Activated CD8-positive, alpha-beta memory T cell treated with anti-CD3 and anti-CD28 coated beads, Interleukin-2, amount 50 U/mL, for 24 hours (primary cell): ENCODE measurements around the gene PGP.

ENCODE experiments used
- DNase-seq: peaks from one replicate; pipeline ENCODE4 v3.0.0-alpha.2; 2020; ENCODE audit errors: extremely low read depth

The PGP gene

DNA sequence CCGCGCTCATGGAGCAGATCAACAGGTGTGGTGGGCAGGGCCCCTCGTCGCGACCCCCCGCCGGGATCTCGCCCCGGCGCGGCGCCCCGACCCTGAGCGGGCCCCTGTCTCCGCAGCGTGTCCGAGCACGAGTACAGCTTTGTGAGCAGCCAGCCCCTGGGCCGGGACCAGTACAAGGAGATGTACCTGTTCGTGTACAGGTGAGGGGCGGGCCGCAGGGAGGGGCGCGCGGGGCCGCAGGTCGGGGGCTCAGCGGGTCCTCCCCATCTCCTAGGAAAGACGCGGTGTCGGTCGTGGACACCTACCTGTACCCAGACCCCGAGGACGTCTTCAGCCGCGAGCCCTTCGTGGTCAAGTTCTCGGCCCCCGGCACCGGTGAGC, 22.5 kb upstream of the PGP start:
- DNase-seq = no peak

GRCh38 chr16:2236337-2237101, 21.9 kb upstream of the PGP start, which contains the start of gene DNASE1L2:
DNASE1L2 (plus strand) TSS chr16:2236444; CDS start chr16:2236817, 373 bp downstream.
- DNase-seq = no peak

- no peak for DNase-seq
Observed at GRCh38 chr16:2235695-2236336, 21.2 kb upstream of the PGP start.

DNA sequence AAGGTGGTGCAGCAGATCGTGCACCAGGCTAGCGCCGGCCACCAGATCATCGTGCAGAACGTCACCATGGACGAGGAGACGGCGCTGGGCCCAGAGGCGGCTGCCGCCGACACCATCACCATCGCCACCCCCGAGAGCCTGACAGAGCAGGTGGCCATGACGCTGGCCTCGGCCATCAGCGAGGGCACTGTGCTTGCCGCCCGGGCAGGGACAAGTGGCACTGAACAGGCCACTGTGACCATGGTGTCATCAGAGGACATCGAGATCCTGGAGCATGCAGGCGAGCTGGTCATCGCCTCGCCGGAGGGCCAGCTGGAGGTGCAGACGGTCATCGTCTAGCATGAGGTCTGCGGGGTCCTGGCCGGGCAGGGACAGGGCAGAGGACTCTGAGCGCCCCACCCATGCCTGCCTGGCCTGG, 20.6 kb upstream of the PGP start:
- no peak for DNase-seq

DNA sequence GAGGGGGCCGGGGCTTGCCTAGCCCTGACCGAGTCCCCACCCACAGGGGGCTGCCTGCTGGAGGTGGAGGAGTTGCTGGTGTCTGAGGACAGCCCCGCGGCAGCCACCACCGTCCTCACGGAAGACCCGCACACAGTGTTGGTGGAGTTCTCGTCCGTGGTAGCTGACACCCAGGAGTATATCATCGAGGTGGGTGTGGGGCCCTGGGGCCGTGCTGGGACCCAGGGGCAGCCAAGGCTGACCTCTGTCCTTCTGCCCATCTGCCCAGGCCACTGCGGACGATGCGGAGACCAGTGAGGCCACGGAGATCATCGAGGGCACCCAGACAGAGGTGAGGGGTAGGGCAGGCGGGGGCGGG, 20.2 kb upstream of the PGP start:
- no peak for DNase-seq

- no peak for DNase-seq
Observed at GRCh38 chr16:2233872-2234812, 19.5 kb upstream of the PGP start.

- no peak for DNase-seq
Observed at GRCh38 chr16:2233046-2233775, 18.6 kb upstream of the PGP start.

DNA sequence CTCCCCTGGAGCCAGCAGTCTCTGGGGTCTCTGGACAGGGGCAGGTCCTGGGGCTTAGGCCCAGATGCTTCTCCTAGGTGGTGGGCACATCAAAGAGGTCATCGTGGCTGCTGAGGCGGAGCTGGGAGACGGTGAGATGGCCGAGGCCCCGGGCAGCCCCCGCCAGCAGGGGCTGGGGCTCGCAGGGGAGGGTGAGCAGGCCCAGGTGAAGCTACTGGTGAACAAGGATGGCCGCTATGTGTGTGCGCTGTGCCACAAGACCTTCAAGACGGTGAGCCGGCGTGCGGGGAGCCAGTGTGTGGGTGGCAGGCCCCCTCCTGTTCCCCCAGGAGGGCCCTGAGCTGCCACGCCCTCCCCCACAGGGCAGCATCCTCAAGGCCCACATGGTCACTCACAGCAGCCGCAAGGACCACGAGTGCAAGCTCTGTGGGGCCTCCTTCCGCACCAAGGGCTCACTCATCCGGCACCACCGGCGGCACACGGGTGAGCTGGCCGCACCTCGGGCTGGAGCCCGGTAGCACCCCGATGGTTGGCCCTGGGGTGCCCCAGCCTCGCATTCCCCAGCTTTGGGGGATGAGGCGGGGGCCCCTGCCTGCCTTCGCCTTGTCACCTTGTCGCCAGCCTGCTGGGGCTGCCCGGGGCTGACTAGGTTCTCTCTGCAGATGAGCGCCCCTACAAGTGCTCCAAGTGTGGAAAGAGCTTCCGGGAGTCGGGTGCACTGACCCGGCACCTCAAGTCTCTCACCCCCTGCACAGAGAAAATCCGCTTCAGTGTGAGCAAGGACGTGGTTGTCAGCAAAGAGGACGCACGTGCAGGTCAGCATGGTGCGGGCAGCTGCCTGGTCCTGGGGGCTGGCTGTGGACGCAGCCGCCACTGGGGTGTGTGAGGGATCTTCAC, 17.7 kb upstream of the PGP start:
- no peak for DNase-seq

GRCh38 chr16:2231016-2231931, 16.6 kb upstream of the PGP start:
- DNase-seq = no peak

GRCh38 chr16:2230376-2230775, 15.7 kb upstream of the PGP start:
- no peak for DNase-seq

DNA sequence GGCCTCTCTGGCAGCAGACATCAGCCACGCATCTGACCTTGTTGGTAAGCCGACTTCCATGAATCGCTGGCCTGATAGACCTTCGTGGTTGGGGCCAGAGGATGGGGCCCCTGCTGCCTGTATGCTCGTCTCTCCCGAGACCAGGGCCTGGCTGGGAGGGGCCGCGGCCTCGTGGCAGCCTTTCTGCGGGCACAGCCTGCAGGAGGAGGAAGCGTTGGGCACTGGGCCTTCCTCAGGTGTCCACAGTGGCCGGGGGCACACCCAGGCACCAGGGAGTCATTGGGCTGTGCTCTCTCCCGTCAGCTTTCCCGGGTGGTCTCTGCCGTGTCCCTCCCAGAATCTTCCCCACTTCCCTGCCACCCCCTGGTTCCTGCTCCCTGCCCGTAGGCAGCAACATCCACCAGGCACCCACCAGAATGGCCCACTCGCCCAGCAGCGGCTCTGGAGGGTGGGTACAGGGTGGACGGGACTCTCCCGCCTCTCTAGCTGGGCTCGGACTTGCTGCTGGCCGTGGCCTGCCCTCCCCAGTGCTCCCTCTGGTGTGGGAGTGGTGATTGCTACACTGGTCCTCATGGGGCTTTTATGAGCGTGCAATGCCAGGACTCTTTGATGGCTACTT, 15.1 kb upstream of the PGP start:
- no peak for DNase-seq

- no peak for DNase-seq
Observed at GRCh38 chr16:2229091-2229490, 14.5 kb upstream of the PGP start.

GRCh38 chr16:2228161-2228824, 13.7 kb upstream of the PGP start:
- no peak for DNase-seq

GRCh38 chr16:2226918-2227317, 12.3 kb upstream of the PGP start:
- DNase-seq = no peak

DNA sequence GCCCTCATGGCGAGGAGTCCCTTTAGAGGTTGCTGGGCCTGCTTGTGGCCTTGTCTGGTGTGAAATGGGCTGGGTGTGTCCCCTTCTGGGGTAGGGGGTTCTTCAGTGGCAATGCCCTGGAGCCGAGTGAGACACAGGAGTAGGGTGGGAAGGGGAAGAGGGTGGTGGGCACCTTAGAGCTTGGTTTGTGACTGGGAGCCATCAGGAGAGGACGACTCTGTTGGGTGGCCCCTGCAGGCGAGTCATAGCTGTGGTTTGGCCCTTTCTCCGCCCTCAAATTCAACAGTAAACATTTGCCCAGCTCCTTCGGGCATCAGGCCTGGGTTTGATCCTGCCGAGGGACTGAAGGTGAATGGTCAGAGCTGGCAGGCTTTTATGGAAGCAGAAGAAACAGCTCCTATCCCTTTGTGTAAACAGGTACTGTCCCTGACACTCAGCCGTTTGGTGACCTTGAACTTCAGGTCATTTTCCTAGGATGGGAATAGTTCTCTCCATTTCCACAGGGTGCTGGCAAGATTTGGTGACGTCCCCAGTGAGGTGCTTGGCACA, 11.7 kb upstream of the PGP start:
- no peak for DNase-seq

DNA sequence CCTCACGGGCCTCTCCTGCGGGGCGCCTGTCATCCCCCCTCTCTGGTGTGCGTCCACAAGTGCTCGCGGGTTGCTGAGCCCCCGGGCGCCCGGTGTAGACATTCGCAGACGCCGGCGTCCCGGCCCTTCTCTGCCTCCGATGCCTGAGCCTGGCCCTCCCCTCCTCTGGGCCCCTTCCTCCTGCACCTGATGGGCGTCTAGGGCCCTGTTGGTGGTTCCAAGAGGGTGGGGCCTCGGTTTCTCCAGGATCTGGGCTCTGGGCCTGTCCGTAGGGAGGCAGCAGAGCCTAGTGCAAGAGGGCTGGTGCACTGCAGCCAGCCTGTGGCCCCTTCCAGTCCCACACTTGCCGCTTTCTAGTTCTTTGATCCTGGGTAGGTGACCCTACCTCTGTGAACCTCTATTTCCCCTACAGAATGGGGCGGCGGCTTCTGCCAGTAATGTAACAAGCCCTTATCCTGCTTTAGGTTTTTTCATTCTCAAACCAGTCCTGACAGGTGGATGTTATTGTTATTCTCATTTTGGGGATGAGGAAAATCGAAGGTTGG, 9.4 kb upstream of the PGP start:
- DNase-seq = no peak

- peak; percentile 99 for DNase-seq
Observed at GRCh38 chr16:2223221-2223941, 8.7 kb upstream of the PGP start, which contains the start of gene E4F1. E4F1 (plus strand) TSS chr16:2223591; CDS start chr16:2223614, 23 bp downstream.
